Femur (tissue), 1 donor: ENCODE data around the gene CAPN13.

ENCODE experiments used
- DNase-seq: peaks from one replicate; pipeline ENCODE4 v3.0.0-alpha.2; 2017

Gene CAPN13

DNA sequence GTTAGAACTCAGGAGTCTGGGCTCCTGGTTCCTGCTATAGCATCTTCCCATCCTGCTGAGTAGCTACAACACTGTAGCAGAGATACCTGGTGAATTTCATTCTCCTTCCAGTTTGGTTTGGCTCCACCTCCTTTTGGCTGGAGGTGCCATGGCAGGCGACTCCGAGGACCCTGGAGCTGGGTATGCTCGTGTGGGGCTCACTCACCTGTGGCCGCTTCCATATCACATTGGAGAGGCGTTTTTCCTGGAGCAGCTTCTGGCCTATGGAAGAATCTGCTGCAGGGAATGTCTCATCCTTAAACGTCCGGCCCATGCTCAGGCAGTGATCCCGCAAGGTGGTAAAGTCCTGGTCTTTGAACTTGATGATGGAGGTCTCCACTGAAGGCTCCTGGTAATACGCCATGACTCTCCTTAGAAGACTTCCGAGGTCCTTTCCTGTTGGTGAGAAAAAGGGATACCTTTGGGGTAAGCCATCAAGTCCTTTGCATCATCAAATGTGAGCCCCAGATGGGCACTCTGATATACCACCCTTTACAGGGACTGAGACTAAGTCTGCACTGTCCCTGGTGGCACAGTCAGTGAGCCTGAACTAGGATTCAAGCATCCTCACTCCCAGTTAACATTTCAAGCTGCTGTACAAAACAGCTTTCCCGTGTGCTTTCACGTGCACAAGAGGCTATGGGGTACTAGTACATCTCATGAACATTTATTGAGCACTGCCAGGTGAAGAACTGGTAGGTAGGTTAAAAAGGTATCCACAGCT lies 20.1 kb downstream of the CAPN13 start:
- no peak for DNase-seq

DNA sequence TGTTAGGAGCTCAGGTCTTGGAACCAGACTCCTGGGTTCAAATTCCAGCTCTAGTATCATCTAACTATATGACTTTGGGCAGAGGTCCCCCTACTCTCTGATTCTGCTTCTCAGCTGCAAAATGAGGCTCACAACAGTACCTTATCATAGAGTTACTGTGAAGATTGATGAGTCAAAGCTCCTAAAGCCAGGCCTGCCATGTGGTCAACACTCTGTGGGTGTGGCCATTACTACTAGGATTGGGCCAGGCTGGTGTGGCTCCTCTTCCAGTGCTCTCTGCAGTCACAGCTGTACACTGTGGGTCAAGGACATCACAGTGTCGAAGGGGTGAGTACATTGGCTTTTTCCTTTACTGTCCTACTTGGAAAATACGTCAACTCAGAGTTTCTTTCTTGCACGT lies 22.6 kb downstream of the CAPN13 start:
- DNase-seq = no peak

DNA sequence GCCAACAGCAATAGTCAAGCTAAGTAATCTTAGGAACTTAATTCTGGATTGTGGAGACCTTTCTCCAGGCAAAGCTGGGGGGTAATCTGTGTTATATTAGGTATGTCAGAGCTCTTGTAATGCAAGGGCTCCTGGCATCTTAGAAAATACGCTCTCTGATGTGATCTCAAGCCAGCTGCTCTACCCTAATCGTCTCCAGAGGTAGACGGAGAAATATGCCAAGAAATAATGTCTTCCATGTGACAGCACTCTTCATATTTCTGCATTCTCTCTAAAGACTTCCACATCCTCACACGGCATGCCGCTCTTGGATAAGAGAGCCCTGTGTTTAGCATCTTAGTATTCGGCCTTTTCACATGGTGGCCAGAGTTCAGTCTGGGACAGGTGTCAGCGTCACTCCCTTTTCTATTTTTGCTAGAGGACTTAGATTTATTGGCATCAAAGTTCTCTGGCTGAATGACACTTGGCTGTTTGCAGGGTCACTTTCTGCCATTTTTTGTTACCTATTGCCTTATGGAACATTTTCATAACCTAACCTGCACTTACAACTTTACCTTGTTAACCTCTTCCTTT lies 25.2 kb downstream of the CAPN13 start:
- DNase-seq = no peak

DNA sequence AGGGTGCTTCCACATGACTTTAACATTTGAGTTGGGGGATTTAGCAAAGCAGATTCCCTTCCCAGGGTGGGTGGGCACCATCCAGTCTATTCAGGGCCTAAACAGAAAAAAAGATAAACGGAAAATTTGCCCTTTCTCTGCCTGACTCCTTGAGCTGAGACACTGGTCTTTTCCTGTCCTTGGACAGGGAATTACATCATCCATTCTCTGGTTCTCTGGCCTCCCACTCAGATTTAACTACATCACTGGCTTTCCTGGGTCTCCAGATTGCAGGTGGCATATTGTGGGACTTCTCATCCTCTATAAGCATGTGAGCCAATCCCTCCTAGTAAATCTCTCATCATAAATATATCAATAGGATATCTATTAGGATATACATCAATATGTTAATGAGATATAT lies 25.8 kb downstream of the CAPN13 start:
- no peak for DNase-seq

DNA sequence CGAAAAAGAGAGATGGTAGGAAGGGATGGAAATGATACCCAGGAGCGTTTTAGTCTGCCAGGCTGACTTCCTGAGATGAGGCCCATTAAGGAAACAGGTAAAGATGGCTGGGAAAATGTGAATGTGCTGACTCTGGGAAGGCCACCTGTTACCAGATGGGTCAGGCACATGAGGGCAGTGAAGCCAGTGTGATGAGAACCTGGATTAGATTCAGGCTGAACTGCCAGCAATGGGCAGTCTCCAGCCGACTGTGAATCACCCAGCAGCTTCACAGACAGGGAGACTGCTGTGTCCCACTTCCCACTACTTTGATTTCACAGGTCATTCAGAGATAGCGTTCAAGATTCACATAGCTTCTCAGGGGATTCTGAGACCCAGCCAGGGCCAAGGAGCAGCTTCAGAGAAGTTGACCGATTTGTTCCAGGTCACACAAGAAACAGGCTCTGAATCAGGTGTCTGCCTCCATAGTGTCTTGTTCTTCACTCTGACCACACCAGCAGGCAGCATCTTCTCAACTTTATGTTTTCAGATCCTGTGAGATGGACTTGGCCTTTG lies 26.4 kb downstream of the CAPN13 start:
- DNase-seq = no peak

DNA sequence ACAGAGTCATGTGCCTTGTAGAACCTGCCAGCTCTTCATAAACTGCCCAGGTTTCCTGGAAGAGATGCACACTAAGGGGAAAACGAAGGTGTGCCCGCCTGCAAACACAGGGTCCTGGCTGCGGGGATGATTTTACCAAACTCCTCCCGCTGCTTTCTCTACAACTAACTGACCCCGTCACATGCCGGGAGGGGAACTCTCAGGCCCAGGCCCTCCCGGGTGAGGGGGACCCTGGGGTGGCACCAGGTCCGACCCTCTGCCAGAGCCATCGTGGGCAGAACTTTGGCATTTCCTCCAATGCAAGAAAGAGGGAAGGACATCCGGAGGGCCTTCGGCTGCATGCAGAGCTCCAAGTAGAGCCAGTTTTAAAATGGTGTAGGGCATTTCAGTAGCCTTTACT lies 28.6 kb downstream of the CAPN13 start:
- no peak for DNase-seq

DNA sequence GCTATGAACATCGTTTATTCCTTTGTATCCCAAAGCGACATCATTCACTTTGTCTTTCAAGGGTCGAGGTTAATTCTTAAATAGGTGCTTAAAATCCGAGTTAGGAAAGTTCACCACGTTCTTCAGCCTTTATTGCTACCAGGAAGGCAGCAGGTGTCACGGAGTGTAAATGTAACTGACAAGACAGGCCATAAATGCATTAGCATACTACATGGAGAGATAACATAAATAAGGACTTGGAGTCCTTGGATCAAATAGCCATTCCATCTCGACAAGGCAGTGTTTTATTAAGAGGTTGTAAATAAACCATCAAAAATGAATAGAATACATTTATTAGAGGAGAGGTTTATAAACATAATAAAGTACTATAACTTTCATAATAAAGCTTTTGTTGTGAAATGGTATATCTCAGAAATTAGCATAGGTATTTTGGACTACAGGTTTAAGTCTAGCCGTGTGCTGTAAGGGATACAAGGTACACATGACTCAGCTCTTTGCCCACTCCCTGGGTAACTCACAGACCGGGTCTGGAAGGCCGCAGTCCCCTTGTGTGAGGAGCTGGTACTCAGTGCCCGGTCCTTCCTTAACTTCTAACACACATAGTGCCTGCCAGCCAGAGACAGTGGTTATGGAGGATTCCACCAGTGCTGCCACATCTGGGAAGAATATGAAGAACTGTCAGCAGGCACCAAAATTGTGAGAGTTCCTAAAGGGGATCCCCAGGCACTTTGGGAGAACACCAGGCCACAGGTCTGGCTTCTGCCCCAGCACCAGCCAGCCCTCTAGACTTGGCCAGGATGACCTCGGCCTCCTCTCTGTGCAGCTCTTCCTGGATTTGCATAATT lies 29.4 kb downstream of the CAPN13 start:
- DNase-seq = no peak

DNA sequence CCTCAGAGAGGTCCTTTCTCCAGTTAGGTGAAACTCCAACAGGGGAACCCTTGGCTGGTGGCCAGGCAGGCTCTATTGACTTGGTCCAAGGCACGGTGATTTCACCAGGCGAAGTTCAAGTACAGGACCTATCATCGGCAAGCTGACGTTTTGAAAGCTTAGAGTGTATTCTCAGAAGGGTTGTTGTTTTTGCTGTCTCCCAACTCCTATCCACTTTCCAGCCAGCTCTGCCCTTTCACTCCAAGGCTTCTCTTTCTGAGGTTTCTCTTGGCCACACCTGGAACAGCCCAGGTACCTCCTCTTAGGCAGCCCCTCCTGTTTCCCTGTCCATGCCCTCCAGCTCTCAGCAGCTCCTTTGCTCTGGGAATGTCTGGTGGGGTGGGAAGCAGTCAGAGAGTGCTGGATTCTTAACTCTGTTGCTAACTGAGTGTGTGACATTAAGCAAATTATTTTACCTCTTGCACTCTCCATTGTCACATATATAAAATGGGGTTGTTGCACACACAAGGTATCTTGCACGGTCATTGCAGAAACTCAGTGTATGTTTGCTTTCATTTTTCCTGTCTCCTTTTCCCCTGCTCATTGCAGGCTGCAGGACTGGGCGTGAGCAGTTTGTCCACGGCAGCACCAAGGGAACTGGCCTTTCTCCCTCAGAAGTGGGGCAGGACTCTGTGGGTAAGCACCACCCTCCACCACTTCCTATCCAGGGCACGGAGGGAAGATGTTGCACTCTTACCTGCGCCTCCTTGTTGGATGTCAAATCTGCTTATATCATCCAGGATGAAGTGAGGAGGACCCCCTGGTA lies 30.2 kb downstream of the CAPN13 start:
- no peak for DNase-seq

DNA sequence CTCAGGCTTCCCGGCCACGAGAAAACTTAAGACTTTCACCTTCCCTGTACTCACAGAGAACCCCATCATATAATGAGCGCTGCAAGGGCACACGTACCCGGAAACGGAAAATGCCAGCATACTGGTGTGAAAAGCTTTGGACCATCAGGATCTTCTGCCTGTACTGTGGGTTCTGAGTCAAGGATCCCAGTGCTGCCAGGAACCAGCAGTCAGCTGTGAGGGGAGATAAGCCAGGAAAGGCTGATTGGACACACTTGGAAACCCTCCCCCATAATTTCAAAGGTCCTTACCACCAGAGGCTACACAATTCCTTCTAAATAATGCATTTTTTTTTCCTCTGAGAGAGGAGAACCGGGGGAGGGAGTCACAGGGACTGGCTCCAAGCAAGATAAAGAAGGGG lies 31.4 kb downstream of the CAPN13 start:
- no peak for DNase-seq

DNA sequence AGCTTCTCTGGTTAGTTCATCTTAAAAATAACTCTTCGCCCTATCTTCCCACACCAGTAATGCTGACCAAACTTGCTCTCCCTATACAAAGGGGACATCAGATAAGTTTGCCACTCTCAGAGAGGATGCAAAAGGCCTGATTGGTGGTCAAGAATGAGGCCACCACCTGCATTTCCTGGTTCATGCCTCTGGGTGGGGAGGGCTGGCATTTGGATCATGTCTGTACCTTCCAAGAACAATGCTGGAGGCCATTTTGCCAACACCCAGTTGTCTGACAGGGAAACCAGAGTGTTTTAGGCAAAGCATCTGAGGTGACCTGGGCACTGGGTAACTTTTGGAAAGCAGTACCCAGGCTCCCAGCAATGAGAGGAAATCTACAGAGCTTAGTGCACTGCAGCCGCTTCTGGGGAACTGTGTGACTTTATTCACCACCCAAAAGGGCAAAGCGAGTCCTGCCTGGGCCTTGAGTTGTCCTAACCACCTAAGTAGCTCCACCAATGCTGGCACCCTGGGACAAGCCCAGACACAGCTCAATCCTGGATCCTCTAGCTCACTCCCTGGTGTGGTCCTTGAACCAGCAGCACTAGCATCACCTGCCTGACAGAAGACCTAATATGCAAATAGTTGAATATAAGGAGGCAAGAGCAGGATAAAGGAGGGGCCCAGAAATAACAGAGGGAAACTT lies 35.1 kb downstream of the CAPN13 start:
- no peak for DNase-seq

DNA sequence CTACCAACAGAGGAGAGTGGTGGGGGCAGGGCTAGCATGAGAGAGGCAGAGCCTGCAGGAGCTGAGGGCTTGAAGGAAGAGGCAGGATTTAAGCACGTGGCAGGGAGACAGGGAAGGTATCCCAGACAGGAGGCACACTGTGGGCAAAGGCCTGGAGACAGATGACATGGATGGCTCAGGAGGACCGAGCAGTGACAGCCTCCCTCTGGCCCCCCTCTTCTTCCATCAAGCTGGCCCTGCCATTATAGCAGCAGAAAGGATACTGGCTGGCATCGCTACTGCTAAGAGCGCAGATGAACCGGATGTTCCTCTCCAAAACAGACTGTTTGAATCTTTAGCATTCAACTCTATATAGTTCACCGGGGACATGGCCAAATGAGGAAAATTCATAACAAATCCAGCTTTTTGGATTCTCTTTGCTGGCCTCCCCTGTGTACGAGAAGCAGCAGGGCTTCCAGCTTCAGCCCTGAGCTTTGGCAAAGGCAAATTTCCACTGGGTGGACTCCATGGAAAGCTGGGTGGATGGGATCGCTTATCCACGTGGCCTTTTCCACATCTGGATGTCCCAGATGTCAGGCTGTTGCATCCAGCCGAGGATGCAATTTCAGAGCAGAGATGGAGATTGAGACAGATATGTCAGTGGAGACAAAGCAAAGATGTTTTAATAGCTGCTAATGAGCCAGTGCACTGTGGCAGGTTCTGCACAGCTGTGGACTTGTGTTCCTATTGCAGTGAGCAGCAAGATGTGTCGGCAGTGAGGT lies 36.2 kb downstream of the CAPN13 start:
- DNase-seq = peak; percentile 84

DNA sequence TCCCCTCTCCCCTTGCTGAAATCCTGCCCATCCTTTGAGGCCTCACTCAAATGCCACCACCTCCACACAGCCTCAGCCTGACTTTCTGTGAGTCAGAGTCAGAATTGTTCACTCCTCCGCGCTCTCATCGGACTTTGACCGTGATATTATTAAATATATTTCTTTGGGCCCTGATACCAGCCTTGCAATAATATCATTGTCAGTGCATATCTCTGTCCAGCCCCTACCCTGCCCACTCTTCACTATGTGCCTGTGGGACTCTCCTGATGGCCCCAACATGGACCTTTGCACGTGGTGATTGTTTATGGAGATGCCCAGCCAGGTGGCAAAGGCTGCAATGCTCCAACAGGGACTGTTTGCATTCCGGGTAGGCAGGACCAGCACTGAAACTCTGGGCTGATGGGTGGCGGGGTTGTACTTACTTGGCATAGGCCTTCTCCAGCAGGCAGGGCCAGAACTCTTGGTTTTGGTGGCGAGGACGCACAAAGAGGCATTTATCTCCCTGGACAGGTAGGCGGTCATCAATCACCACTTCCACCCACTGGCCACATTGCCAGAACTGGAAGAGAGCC lies 37.3 kb downstream of the CAPN13 start:
- DNase-seq = no peak

DNA sequence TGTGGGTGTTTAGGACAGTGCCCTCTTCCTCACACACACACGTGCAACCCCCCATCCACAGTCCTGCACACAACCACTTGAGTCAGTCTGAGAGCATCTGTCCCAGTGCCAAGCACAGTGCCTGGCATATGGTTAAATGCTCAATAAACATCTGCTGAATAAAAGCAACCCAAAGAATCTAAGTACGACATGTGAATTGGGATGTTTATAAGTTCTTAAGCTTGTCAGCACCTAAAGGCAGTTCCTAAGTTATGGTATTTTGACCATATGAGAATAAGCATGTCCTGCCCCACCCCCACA lies 37.8 kb downstream of the CAPN13 start:
- DNase-seq = no peak

DNA sequence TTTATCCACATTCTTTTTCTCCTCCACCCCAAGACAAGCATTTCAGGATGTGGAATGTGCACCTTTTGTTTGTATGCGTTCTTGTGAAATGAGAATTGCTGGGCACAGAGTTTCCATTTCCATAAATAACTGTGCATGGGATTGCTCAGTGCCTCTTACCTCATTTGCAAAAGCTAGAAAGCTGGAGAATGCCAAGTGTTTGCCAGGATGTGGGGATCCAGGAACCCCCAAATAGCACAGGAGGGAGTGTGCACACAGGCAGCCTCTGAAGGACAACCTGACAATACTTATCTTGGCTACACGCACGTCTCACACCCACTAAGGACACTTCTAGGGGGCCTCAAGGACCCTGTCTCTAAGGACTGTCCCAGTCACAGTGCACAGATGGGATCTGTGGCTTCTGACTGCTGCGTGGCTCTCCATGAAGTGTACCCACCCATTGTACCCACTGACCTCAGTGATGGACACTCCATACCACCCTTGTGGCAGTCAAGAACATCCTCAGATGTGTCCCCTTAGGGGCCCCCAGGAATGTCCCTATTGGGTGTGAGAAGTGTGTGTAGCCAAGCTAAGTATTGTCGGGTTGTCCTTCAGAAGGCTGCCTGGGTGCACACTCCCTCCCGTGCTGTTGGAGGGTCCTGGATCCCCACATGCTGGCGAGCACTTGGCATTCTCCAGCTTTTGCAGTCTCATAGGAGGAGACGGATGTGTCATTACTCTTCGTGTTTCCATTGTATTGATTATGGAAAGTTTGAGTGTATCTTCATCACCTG lies 38.4 kb downstream of the CAPN13 start:
- DNase-seq = no peak

DNA sequence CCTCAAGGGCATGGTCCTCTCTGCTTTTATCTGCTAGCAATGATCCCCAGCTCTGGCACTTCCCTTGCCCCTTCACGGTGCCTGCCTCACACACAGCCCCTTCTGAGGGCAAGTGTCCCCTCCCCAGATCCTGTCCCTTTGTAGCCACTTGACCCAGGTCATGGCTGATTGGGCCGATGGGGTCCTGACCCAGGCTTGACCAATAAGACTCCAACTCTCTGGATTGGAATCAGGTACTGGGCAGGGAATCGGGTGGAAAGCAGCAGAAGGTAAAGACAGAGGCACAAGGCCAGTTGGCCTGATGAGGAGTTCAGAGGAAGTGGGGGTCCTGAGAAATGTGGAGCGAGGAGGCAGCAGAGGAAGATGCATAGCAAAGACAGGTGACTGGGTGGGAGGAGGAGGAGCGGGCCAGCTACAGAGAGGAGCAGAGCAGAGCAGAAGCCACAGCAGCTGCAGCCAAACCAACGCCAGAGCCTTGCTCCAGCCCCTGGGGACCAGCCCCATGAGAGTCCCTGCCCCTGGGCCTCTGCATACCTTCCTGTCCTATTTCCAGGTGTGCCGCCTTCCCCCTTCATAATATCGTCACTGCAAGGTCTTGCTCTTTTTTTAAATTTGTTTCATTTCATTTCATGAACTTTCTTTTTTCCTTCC lies 39.1 kb downstream of the CAPN13 start:
- no peak for DNase-seq

DNA sequence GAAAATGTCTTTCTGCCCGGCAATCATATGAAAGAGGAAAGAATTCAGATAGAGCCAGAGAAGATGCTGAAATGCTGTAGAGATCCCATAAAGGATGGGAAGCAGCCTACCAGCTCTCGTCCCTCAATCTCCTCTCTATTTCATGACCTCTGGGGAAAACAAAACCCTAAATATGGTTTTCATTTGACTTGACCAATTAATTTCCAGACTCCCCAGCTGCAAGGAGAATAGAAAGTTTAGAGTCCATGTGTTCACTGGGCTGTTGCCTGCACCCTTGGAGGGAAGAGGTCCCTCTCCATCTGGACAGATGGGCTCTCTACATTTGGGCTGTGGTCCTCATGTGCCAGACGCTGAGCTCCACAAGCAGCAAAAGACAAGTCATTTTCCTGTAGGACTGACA lies 40.6 kb downstream of the CAPN13 start:
- no peak for DNase-seq

DNA sequence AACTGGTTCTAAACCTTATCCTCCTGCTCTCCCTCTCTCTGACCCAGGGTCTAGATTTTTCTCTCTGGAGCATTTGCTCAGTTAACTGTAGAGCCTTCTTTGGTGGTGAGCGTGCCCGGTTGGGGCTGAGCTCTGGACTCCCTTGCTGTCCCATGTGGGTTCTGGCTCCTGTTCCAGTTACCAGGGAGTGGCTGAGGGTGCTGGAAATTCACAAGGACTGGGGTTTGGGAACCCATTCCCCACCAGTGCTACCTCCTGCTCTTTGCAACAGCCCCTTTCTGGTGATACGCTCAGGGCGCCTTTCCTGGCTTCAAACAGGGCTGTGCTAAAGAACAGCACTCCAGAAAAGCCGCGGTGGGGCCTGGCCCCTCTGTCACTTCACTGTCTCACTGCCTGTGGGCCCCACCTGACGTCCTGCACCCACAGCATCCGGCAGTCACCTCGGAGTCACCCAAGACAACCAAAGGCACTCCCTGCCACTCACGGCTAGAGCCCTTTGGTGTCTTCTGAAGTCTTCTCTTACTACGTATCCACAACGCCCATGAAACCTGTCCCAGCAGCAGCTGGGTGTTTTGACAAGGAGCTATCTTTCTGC lies 41.3 kb downstream of the CAPN13 start:
- no peak for DNase-seq

DNA sequence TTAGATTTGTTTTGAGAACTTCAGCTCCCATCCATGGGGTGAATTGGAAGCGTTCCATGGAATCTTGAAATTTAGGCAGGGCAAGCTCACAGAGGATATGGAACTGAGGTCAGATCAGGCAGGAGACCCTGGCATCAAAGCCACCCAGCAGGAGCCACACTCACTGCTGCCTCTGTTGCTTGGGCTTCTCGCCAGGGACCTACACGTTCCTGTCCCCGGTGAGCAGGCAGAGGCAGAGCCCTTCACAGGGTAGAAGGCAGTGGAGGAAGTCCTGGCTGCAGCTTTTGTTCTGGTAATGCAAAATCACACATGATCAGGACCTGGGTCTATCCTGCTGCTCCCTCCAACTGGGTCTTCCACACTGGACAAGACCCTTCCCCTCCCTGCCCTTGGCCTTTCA lies 42.1 kb downstream of the CAPN13 start:
- DNase-seq = no peak

DNA sequence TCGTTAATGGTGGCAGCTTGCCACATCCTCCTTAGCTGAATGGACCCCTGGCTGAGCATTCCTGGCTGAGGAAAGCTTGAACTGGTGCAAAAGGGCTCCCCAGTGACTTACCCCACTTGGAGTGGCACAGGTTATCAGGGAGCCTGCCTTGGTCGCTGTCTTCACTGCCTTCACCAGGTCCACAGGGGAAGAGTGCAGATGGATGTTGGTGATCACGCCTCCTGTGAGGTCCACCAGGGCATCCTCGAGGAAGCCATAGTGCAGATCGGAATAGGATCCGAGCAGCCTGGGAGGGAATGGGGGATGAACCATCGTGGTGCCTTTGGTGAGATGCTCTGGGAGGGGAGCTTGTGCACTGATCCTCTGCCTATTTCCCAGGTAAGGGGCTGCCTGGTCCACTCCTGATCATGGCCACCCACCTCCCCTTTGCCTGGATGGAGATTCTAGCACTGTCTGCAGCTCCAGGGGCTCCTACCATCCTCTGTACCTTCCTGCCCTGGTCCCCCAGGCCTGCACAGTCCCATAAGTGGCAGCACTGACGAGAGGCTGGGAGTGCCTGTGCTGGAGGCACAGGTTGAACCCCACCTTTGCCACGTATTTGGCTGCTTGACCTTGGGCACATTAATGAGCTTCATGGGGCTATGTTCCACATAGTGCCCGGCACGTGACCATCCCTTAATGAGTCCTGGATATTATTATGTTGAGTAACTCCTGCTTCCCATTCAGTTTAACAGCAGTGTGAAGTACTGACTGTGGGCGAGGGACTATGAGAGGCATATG lies 43.0 kb downstream of the CAPN13 start:
- no peak for DNase-seq
